Embryonic facial prominence (tissue), 1 donor: ENCODE results near the gene TMPRSS12.
"Not testable (repeated sequence)": the region's sequence is repeated elsewhere in the genome, so short reads cannot be mapped to it uniquely, and the experiment has no call there.

ENCODE experiments used
- DNase-seq: peaks from one replicate; pipeline ENCODE4 v3.0.0-alpha.2; 2016; ENCODE audit errors: extremely low spot score

Gene TMPRSS12

GRCh38 chr12:50926932-50927331 lies 84.2 kb downstream of the TMPRSS12 start:
- not testable (repeated sequence) for DNase-seq

- no peak for DNase-seq
Observed at GRCh38 chr12:50927356-50927755, 84.6 kb downstream of the TMPRSS12 start.

- no peak for DNase-seq
Observed at GRCh38 chr12:50927766-50928224, 85.1 kb downstream of the TMPRSS12 start.

GRCh38 chr12:50928392-50928791 lies 85.7 kb downstream of the TMPRSS12 start:
- DNase-seq = no peak

- no peak for DNase-seq
Observed at GRCh38 chr12:50929831-50930230, 87.1 kb downstream of the TMPRSS12 start.

- DNase-seq = not testable (repeated sequence)
Observed at GRCh38 chr12:50930477-50930876, 87.8 kb downstream of the TMPRSS12 start.

- no peak for DNase-seq
Observed at GRCh38 chr12:50932787-50933280, 90.1 kb downstream of the TMPRSS12 start.

- no peak for DNase-seq
Observed at GRCh38 chr12:50933459-50934124, 90.9 kb downstream of the TMPRSS12 start.

- DNase-seq = no peak
Observed at GRCh38 chr12:50934371-50934851, 91.7 kb downstream of the TMPRSS12 start.

- DNase-seq = no peak
Observed at GRCh38 chr12:50934981-50935807, 92.5 kb downstream of the TMPRSS12 start.

GRCh38 chr12:50936821-50937530 lies 94.2 kb downstream of the TMPRSS12 start:
- no peak for DNase-seq
